ENCODE data around the gene SMIM14. TPM values are rescaled to one million over a fixed set of nuclear protein-coding genes. Genes with fewer than 3 reads are reported as not detected.

Gene SMIM14
- total and polyA plus RNA-seq, 2 donors (not counting 1 experiment from before 2014, with no cell fraction given) = 39.0 to 41.4 TPM

DNA sequence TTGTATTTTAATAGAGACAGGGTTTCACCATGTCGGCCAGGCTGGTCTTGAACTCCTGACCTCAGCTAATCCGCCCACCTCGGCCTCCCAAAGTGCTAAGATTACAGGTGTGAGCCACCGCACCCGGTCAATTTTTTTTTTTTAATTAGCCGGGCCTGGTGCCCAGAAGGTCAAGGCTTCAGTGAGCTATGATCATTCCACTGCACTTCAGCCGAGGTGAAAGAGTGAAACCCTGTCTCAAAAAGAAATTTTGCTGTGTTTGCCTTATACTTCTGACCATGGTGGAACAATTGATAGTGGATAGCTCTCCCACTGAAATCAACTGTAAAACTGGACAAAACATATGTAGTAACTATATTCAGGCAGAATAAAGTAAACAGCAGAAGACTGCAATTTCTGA, 24.0 kb upstream of the SMIM14 start:
- DNase-seq (ENCODE audit: low read depth in 2 of 2) = no peak
- Histone ChIP-seq H4K20me1 (ENCODE audit: control insufficient read depth, extremely low read depth, insufficient read depth, low read length) (no peaks in the 10 kb centered on the region), H3K27ac (ENCODE audit: insufficient read depth, low read length) (no peak overlapping the region), H3K4me3 (replicated peaks in 1 of 4; ENCODE audit: control extremely low read depth in 1 of 4, insufficient read depth in 1 of 4, low read depth in 3 of 4, low read length in 4 of 4) (no peak overlapping the region), H3K4me1 (ENCODE audit: control insufficient read depth, extremely low read depth, insufficient read depth, low read length) (peaks cover 4% of the 10 kb centered on the region), H3K9me3 (ENCODE audit: control insufficient read depth, insufficient read depth, low read depth, low read length) (no peaks in the 10 kb centered on the region), H3K4me2 (ENCODE audit: extremely low read depth, insufficient read depth, low read length) (no peak overlapping the region), H3K36me3 (ENCODE audit: control insufficient read depth, insufficient read depth, low read length) (no peaks in the 10 kb centered on the region), H2AFZ (ENCODE audit: low read length) (no peak overlapping the region), H3K79me2 (ENCODE audit: control insufficient read depth, insufficient read depth, low read length) (no peaks in the 10 kb centered on the region), H3K27me3 (ENCODE audit: control insufficient read depth, insufficient read depth, low read length) (no peaks in the 10 kb centered on the region), H3K9ac (ENCODE audit: insufficient read depth, low read length) (no peak overlapping the region)
- TF ChIP-seq, protein P1, sequence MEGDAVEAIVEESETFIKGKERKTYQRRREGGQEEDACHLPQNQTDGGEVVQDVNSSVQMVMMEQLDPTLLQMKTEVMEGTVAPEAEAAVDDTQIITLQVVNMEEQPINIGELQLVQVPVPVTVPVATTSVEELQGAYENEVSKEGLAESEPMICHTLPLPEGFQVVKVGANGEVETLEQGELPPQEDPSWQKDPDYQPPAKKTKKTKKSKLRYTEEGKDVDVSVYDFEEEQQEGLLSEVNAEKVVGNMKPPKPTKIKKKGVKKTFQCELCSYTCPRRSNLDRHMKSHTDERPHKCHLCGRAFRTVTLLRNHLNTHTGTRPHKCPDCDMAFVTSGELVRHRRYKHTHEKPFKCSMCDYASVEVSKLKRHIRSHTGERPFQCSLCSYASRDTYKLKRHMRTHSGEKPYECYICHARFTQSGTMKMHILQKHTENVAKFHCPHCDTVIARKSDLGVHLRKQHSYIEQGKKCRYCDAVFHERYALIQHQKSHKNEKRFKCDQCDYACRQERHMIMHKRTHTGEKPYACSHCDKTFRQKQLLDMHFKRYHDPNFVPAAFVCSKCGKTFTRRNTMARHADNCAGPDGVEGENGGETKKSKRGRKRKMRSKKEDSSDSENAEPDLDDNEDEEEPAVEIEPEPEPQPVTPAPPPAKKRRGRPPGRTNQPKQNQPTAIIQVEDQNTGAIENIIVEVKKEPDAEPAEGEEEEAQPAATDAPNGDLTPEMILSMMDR (conservative IDR thresholded peaks at IDR 0.05 in 1 of 2, IDR thresholded peaks at IDR 0.05 in 1 of 2; ENCODE audit: low read depth in 1 of 2, low read length in 2 of 2) = no peak
- TF ChIP-seq EZH2 (IDR thresholded peaks at IDR 0.05; ENCODE audit: low read length, missing control alignments) = no peak

DNA sequence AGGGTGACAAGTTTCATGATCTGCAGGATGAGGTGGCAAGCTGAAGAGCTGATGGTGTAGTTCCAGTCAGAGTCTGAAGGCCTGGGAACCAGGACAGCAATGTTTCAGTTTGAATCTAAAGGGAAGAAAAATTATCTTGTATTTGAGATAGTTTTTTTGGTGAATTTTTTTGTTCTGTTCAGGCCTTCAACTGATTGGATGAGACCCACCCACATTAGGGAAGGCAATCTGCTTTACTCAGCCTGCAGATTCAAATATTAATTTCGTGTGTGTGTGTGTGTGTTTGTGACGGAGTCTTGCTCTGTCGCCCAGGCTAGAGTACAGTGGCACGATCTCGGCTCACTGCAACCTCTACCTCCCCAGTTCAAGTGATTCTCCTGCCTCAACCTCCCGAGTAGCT, 22.1 kb upstream of the SMIM14 start:
- no peaks in the 10 kb centered on the region for H3K9me3 ChIP-seq (ENCODE audit: control insufficient read depth, insufficient read depth, low read depth, low read length)
- no peaks in the 10 kb centered on the region for H3K36me3 ChIP-seq (ENCODE audit: control insufficient read depth, insufficient read depth, low read length)
- no peak overlapping the region for H2AFZ ChIP-seq (ENCODE audit: low read length)
- no peak overlapping the region for H3K4me2 ChIP-seq (ENCODE audit: extremely low read depth, insufficient read depth, low read length)
- H3K79me2 ChIP-seq (ENCODE audit: control insufficient read depth, insufficient read depth, low read length) = no peaks in the 10 kb centered on the region
- H3K4me1 ChIP-seq (ENCODE audit: control insufficient read depth, extremely low read depth, insufficient read depth, low read length) = peaks cover 4% of the 10 kb centered on the region
- H3K9ac ChIP-seq (ENCODE audit: insufficient read depth, low read length) = no peak overlapping the region
- no peak overlapping the region for H3K4me3 ChIP-seq (replicated peaks in 1 of 4; ENCODE audit: control extremely low read depth in 1 of 4, insufficient read depth in 1 of 4, low read depth in 3 of 4, low read length in 4 of 4)
- H3K27ac ChIP-seq (ENCODE audit: insufficient read depth, low read length) = no peak overlapping the region
- no peak for DNase-seq (ENCODE audit: low read depth in 2 of 2)
- no peaks in the 10 kb centered on the region for H3K27me3 ChIP-seq (ENCODE audit: control insufficient read depth, insufficient read depth, low read length)
- no peak for TF ChIP-seq EZH2 (IDR thresholded peaks at IDR 0.05; ENCODE audit: low read length, missing control alignments)
- TF ChIP-seq, protein P1 (conservative IDR thresholded peaks at IDR 0.05 in 1 of 2, IDR thresholded peaks at IDR 0.05 in 1 of 2; ENCODE audit: low read depth in 1 of 2, low read length in 2 of 2) = no peak
- no peaks in the 10 kb centered on the region for H4K20me1 ChIP-seq (ENCODE audit: control insufficient read depth, extremely low read depth, insufficient read depth, low read length)

DNA sequence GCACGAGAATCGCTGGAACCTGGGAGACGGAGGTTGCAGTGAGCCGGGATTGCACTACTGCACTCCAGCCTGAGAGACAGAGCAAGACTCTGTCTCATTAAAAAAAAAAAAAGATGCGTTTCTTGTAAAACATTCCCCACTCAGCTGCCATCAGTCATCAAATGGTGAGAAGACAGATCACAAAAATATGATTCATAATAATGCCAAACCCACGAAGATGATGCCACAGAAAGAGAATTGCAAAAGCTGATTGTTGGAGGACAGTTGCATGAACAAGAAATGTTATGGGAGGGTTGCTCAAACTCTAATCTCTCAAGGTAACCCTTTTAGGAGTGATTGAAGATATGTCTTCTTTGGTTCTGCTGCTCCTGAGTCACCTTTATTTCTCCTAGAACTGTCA, 21.4 kb upstream of the SMIM14 start:
- Histone ChIP-seq H3K4me2 (ENCODE audit: extremely low read depth, insufficient read depth, low read length) (no peak overlapping the region), H3K9ac (ENCODE audit: insufficient read depth, low read length) (no peak overlapping the region), H4K20me1 (ENCODE audit: control insufficient read depth, extremely low read depth, insufficient read depth, low read length) (no peaks in the 10 kb centered on the region), H3K27me3 (ENCODE audit: control insufficient read depth, insufficient read depth, low read length) (no peaks in the 10 kb centered on the region), H3K36me3 (ENCODE audit: control insufficient read depth, insufficient read depth, low read length) (no peaks in the 10 kb centered on the region), H3K79me2 (ENCODE audit: control insufficient read depth, insufficient read depth, low read length) (no peaks in the 10 kb centered on the region), H3K27ac (ENCODE audit: insufficient read depth, low read length) (no peak overlapping the region), H2AFZ (ENCODE audit: low read length) (no peak overlapping the region), H3K4me3 (replicated peaks in 1 of 4; ENCODE audit: control extremely low read depth in 1 of 4, insufficient read depth in 1 of 4, low read depth in 3 of 4, low read length in 4 of 4) (no peak overlapping the region), H3K9me3 (ENCODE audit: control insufficient read depth, insufficient read depth, low read depth, low read length) (no peaks in the 10 kb centered on the region), H3K4me1 (ENCODE audit: control insufficient read depth, extremely low read depth, insufficient read depth, low read length) (peaks cover 2% of the 10 kb centered on the region)
- DNase-seq (ENCODE audit: low read depth in 2 of 2) = no peak
- no peak for TF ChIP-seq EZH2 (IDR thresholded peaks at IDR 0.05; ENCODE audit: low read length, missing control alignments)
- TF ChIP-seq, protein P1 (conservative IDR thresholded peaks at IDR 0.05 in 1 of 2, IDR thresholded peaks at IDR 0.05 in 1 of 2; ENCODE audit: low read depth in 1 of 2, low read length in 2 of 2) = no peak
